ENCODE data around the gene LSP1.

LSP1 gene

DNA sequence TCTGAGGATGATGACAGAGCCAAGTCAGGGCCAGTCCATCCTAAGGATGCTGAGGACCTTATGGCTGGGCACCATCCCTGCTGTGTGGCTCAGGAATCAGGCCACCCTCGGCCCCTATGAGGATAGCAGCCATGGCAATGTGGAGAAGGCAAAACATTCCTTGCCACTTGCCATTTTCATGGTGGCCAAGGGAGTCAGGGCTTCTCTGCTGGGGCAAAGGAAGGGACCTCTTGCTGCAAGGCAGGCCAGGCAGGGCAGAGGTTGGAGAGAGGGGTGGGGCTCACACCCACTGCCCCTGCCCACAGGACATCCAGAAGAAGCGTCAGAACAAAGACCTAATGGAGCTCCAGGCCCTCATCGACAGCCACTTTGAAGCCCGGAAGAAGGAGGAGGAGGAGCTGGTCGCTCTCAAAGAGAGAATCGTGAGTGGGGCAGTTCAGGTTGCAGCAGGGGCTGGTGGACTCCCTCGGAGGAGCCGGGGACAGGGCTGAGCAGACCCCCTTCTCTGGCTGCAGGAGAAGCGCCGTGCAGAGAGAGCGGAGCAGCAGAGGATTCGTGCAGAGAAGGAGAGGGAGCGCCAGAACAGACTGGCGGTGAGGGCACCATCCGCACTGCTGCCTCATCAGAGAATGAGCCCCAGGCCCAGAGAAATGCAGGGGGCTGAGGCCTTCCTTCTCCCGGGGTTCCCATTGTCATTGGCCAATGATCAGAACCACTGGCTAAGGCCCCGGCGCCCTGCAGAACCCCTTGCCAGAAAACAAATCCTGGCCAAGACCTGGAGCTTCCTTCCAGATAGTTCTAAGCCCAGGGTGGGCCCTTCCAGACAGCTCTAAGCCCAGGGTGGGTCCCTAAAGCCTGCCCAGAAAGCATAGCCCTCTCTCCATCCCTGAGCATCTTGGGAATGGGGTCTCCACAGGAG is 80.8 kb downstream of the LSP1 start:
- TF ChIP-seq GATA2 (IDR thresholded peaks at IDR 0.05; ENCODE audit: low read depth, low read length) (no peak), GATA3 (IDR thresholded peaks at IDR 0.05; ENCODE audit: low read depth, low read length) (no peak)

DNA sequence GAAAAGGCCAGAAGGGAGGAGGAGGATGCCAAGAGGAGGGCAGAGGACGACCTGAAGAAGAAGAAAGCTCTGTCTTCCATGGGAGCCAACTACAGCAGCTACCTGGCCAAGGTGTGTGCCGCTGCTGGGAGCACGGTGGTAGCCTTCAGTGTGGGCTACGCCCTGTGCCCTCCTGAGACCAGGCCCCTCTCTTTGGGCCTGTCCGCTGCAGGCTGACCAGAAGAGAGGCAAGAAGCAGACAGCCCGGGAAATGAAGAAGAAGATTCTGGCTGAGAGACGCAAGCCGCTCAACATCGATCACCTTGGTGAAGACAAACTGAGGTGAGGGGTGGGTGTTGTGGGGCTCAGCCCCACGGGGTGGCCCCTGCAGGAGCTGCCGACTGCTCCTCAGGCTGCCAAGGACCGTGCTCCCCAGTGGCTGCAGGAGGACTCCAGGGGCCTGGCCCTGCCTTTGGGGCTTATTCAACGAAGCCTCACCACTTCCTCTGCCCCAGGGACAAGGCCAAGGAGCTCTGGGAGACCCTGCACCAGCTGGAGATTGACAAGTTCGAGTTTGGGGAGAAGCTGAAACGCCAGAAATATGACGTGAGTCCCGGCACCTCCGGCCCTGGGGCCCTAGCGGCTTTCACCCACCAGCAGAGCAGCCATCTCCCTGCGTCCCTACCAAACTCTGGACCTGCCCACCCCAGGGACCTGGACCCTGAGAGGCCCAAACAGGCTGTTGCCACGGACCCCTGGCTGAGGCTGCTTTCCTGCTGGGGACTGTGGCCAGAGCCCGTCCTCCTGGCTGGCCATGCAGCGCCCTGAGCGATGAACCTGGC is 81.7 kb downstream of the LSP1 start:
- TF ChIP-seq GATA2 (IDR thresholded peaks at IDR 0.05; ENCODE audit: low read depth, low read length): no peak
- TF ChIP-seq GATA3 (IDR thresholded peaks at IDR 0.05; ENCODE audit: low read depth, low read length): no peak

DNA sequence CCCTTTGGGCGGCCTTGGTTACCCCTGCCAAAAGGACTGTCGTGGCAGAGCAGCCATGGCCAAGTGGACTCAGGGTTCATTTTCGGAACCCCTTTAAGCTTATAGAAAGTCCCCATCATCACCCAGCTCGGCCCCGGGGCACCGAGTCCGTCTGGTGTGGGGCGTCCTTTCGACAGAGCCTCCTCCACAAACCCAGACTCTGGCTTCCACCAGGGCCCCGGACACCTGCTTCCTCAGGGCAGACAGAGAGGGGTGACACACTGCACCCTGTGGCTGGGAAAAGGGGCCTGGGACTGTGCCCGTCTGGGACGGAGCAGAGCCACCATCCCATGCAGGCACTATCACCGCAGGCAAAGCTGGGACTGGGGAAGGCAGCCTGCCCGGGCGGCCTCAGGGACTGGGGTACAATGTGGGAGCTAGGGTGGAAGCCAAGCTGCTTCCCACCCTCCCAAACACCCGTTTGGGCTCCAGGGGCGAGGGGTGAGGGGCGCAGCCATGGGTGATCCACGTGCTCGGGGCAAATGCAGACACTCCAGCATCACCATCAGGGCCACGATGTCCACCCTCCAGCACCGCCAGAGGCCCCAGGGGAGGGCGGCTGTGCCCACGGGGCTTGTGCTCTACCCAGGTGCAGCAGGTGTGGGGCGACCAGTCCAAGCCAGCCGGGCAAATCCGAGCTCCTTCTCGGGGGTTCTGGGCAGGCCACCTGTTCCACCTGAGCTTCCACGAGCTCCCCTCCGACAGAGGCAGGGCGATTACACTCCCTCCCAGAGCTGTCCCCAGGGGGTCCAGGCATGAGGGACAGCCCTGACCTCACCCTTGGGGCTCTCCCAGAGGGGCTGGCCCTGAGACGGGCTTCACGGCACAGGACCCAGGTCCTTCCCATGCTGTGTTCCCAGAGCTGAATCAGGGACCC is 82.5 kb downstream of the LSP1 start:
- TF ChIP-seq GATA2 (IDR thresholded peaks at IDR 0.05; ENCODE audit: low read depth, low read length) (no peak), GATA3 (IDR thresholded peaks at IDR 0.05; ENCODE audit: low read depth, low read length) (no peak)

DNA sequence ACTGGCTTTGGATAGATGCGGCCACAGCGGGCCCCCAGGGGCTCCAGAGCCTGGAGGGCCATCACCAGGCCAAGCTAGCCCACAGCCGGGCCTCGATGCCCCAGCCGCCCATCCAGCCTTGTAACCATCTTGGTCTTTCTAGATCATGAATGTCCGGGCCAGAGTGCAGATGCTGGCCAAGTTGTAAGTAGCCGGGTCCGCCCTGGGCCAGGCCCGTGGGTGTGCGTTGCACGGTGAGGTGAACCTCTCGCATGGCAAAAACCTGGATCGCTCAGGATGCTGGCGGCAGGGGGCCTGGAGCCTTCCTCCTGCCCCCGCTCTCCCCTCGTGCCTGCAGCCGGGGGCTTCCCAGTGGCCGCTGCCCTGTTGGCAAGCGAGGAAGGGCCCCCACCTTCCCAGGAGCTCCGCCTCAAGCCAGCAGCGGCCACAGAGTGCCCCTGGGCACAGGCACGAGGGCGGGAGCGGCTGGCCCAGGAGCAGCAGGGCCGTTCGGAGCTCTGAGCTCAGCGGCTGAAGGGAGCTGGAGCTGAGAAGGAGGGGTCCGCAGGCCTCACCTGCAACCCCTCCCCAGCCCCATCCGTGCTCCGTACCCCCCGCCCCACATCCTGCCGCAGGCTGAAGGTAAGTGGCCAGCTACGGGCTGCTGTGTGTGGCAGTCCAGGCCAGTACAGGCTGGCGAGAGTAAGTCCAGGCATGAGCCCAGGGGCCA is 83.3 kb downstream of the LSP1 start:
- no peak for TF ChIP-seq GATA2 (IDR thresholded peaks at IDR 0.05; ENCODE audit: low read depth, low read length)
- TF ChIP-seq GATA3 (IDR thresholded peaks at IDR 0.05; ENCODE audit: low read depth, low read length): no peak

DNA sequence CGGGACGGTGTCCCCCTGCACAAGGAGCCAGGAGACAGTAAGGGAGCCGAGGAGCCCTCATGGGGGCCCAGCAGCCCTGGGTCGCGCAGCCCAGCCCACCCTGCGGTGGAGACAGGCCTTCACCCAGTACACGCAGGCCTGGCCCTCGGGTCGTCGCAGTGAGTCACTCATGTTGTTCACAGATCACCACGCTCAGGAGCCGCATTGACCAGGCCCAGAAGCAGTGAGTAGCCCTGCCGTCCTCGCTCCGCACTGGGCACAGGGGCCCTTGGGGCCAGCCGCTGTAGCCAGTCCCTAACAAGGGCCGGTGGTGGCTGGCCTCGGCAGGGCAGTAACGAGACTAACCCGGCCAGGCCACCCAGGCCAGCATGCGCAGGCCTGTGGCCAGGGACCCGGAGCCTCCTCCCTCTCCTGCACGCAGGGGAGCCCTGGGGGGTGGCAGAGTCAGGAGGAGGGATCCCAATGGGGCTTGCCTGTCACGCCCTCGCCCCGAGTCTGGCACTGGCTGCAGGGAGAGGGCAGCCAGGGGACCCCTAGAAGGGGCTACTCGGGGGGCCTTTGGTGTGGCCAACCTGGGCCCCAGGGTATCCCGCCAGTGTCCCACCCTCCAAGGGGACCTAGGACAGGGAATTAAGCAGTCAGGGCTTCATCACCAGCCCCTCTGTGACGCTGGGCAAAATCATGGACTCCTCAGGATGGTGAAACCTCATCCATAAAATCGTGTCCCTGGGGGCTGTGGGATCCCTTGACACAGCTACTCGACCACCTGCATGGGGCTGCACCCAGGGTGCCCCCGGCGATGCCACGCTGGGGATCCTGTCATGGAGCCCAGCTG is 84.1 kb downstream of the LSP1 start:
- TF ChIP-seq GATA3 (IDR thresholded peaks at IDR 0.05; ENCODE audit: low read depth, low read length) (no peak), GATA2 (IDR thresholded peaks at IDR 0.05; ENCODE audit: low read depth, low read length) (no peak)

DNA sequence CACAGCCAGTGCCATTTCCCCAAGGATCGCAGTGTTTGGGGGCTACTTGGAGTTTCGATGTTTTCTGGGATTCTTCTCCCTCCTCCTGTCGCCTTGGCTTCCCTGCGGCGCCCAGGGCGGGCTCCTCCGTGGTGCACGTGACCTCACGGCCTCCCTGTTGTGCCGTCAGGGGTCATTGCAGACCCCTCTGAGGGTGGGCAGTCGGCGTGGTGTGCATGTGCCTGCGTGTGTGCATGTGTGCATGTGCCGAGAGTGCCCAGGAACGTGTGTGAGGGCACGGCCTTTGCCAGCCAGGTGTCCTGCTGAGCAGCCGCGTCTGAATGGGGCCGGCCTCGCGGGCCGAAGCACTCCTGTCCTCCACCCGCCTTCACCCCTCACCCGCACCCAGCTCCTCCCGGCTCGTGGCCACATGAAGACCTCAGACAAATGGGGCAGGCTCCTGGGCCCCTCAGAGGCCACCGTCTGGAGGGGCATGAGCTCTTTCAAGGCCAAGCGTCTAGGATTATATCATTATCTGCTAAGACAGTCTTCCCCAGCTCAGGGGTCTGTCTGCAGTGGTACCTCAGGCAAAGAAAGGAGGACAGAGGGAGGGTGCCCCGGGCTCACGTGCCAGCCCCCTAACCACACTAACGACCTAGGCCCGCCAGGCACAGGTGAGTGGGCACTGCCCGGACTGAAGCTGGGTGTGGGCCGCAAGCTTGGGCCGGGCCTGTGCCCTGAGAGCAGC is 84.9 kb downstream of the LSP1 start:
- TF ChIP-seq GATA3 (IDR thresholded peaks at IDR 0.05; ENCODE audit: low read depth, low read length): no peak
- TF ChIP-seq GATA2 (IDR thresholded peaks at IDR 0.05; ENCODE audit: low read depth, low read length): no peak

DNA sequence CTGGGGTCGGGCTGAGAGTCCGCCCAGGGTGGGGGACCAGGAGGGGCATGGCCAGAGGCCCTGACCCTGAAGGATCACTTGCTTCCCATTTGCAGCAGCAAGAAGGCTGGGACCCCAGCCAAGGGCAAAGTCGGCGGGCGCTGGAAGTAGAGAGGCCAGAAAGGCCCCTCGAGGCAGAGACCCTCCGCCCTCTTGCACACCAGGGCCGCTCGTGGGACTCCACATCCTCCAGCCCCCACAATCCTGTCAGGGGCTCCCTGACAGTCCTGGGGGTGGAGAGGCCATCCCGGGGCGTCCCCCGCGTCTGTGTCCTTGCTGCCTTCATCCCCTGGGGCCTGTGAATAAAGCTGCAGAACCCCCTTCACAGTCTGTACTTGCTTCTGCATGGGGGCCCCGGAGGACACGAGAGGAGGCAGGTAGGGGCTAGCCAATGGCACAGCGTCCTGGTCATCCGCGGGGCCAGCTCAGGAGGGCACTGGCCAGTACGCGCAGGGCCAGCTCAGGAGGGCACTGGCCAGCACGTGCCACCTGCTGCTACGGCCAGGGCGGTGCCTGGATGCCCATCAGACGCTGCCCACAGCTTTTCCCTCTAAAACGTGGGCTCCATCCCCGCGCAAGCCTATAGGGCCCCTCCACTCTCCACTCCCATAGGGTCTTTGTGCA is 85.6 kb downstream of the LSP1 start:
- TF ChIP-seq GATA2 (IDR thresholded peaks at IDR 0.05; ENCODE audit: low read depth, low read length) (no peak), GATA3 (IDR thresholded peaks at IDR 0.05; ENCODE audit: low read depth, low read length) (no peak)

DNA sequence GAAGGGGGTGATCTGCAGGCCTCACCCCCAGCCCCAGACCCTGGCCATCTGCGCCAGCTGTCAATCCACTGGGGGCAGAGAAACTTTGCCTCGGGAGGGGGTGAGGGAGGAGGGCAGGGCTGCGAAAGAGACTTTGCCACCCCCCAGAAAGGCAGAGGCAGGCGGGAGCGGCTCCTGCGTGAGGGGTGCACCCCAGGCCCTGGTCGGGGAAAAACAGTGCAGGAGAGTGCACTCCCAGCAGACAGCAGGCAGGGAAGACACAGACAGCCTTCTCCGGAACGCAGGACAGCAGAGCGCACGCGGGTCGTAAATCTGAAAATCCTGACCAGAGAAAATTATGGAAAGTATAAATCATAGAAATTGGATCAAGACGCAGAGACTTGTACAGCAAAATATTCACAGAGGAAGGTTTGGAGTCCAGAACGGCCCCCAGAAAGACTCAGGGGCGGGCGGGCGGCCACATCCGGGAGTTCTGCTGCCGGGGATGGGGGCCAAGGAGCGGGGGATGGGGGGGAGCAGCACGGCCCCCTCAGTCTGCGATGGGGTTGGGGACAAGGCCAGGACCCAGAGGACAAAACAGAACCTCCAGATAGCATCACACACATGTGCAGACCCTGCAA is 86.2 kb downstream of the LSP1 start:
- TF ChIP-seq GATA2 (IDR thresholded peaks at IDR 0.05; ENCODE audit: low read depth, low read length): no peak
- TF ChIP-seq GATA3 (IDR thresholded peaks at IDR 0.05; ENCODE audit: low read depth, low read length): no peak
